ENCODE data around the gene PKDCC.

PKDCC gene

DNA sequence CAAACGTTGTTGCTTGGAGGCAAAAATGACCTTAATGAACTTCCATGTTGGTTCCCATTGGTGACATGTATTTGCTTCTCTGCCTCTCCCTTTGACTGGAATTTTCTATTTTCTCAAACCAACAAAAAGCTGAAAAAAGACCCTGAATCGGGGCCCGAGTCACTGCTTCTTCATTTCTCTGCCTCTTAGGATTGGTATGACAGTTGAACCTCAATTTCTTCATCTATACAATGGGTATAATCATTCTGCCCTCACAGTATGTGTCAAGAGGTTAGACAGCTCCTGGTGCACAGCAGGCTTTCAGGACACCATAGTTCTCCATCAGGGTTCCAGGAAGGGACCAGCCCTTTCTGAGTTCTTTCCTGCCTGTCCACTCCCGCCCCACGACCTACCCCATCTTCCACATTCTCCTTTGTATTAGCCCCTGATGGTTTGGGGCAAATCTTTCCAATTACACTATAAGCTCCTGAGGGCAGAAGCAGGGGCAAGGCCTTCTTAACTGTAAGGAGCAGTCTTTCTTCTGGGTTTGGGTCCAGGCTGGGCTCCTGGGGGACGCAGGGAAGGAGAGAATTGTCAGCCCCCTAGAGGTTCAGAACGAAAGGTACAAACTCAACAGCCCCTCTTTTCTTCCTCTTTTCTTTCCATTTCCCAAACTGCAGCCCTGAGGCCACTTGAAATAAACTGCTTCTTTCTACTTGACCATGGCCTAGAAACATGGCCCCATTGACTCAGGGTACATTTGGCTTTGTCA, 6.3 kb upstream of the PKDCC start:
- Histone ChIP-seq H3K36me3 (ENCODE audit: control insufficient read depth in 5 of 5, insufficient read depth in 5 of 5, low read length in 5 of 5) (no peaks in the 10 kb centered on the region), H3K27me3 (ENCODE audit: control insufficient read depth in 5 of 5, insufficient read depth in 4 of 5, low read length in 5 of 5) (no peaks in the 10 kb centered on the region), H3K4me3 (ENCODE audit: low read depth in 1 of 5, low read length in 5 of 5) (no peak overlapping the region), H3K9me3 (ENCODE audit: control insufficient read depth in 5 of 5, low read length in 5 of 5) (no peaks in the 10 kb centered on the region), H3K4me1 (ENCODE audit: control insufficient read depth in 5 of 5, insufficient read depth in 5 of 5, low read length in 5 of 5) (peaks cover 2 to 20% (median 15%) of the 10 kb centered on the region in 5 donors), H3K9ac (ENCODE audit: low read length in 5 of 5) (no peak overlapping the region), H3K27ac (ENCODE audit: low read depth, low read length) (no peak overlapping the region)

DNA sequence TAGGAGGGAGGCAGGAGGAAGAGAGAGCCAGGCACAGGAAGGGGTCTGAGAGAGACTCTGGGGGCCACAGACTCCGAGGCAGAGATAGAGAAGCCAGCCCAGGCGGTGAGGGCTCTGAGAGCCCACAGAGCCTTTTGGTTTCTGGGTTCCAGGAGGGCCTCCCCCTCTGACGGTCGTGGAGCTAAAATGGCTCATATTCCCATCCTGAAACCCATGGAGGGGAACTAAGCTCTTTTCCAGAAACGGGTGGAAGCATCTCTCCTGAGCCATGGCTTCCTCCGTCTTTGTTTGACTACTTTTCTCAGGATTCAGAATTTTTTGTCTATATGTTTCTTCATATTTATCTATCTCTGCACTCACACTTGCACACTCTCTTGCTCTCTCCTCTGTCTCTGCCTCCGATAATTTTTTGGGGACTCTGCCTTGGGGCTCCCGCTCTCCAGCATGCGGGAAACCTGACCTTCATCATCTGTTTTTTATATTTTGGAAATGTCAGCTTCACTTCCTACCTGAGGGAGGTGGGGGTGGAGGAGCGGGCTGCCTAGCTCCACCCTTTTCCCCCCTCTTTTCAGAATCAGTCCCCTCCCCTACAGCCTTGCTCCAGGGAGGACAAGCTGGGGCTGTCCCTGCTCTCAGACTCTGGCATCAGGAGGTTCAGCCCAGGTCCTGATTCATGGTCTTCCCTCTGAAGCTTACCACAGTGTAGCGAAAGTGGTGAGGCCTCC, 5.0 kb upstream of the PKDCC start:
- Histone ChIP-seq H3K27me3 (ENCODE audit: control insufficient read depth in 5 of 5, insufficient read depth in 4 of 5, low read length in 5 of 5) (no peaks in the 10 kb centered on the region), H3K9me3 (ENCODE audit: control insufficient read depth in 5 of 5, low read length in 5 of 5) (no peaks in the 10 kb centered on the region), H3K4me3 (ENCODE audit: low read depth in 1 of 5, low read length in 5 of 5) (no peak overlapping the region), H3K36me3 (ENCODE audit: control insufficient read depth in 5 of 5, insufficient read depth in 5 of 5, low read length in 5 of 5) (no peaks in the 10 kb centered on the region), H3K4me1 (ENCODE audit: control insufficient read depth in 5 of 5, insufficient read depth in 5 of 5, low read length in 5 of 5) (peaks cover 6 to 27% (median 25%) of the 10 kb centered on the region in 5 donors), H3K9ac (ENCODE audit: low read length in 5 of 5) (no peak overlapping the region), H3K27ac (ENCODE audit: low read depth, low read length) (no peak overlapping the region)

DNA sequence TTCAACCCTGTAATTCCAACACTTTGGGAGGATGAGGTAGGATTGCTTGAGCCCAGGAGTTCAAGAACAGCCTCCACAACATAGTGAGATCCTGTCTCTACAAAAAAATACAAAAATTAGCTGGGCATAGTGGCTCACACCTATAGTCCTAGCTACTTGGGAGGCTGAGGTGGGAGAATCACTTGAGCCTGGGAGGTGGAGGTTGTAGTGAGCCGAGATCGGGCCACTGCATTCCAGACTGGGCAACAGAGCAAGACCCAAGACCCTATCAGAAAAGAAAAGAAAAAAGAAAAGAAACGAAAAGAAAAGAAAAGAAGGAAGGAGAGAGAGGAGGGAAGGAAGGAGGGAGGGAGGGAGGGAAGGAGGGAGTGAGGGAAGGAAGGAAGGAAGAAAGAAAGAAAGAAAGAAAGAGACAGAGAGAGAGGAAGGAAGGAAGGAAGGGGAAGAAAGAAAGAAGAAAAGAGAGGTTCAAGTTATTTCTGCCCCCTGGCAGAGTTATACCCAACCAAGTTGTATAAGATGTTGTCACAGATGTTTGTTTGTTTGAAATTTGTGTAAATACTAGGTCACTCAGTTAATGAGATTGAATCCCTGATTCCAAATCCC, 3.9 kb upstream of the PKDCC start:
- no peaks in the 10 kb centered on the region for H3K36me3 ChIP-seq (ENCODE audit: control insufficient read depth in 5 of 5, insufficient read depth in 5 of 5, low read length in 5 of 5)
- peaks cover 6 to 30% (median 27%) of the 10 kb centered on the region in 5 donors for H3K4me1 ChIP-seq (ENCODE audit: control insufficient read depth in 5 of 5, insufficient read depth in 5 of 5, low read length in 5 of 5)
- no peaks in the 10 kb centered on the region for H3K27me3 ChIP-seq (ENCODE audit: control insufficient read depth in 5 of 5, insufficient read depth in 4 of 5, low read length in 5 of 5)
- H3K4me3 ChIP-seq (ENCODE audit: low read depth in 1 of 5, low read length in 5 of 5) = no peak overlapping the region
- H3K9ac ChIP-seq (ENCODE audit: low read length in 5 of 5) = no peak overlapping the region
- no peak overlapping the region for H3K27ac ChIP-seq (ENCODE audit: low read depth, low read length)
- no peaks in the 10 kb centered on the region for H3K9me3 ChIP-seq (ENCODE audit: control insufficient read depth in 5 of 5, low read length in 5 of 5)

DNA sequence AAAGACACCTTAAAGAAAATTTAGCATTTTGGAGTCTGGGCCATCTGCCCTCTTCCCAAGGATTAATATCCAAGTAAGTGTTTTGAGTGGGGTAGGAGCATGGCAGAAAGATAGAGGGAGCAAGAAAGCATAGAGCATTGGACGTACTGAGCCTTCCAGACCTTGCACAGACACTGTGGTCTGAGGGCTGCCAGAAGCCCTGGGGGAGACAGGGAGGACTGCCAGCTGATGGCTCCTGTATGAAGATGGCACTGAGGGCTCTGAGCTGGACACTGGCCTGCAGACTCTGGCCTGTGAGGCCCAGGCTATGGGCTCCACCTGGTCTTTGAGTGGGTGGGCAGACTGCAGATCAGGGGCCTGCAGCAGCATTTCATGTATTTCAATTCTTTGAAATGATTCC, 2.9 kb upstream of the PKDCC start:
- H3K27me3 ChIP-seq (ENCODE audit: control insufficient read depth in 5 of 5, insufficient read depth in 4 of 5, low read length in 5 of 5) = no peaks in the 10 kb centered on the region
- peaks cover 6 to 40% (median 36%) of the 10 kb centered on the region in 5 donors for H3K4me1 ChIP-seq (ENCODE audit: control insufficient read depth in 5 of 5, insufficient read depth in 5 of 5, low read length in 5 of 5)
- H3K9ac ChIP-seq (ENCODE audit: low read length in 5 of 5) = no peak overlapping the region
- H3K4me3 ChIP-seq (ENCODE audit: low read depth in 1 of 5, low read length in 5 of 5) = no peak overlapping the region
- H3K27ac ChIP-seq (ENCODE audit: low read depth, low read length) = peak overlapping the region; percentile 93
- no peaks in the 10 kb centered on the region for H3K9me3 ChIP-seq (ENCODE audit: control insufficient read depth in 5 of 5, low read length in 5 of 5)
- H3K36me3 ChIP-seq (ENCODE audit: control insufficient read depth in 5 of 5, insufficient read depth in 5 of 5, low read length in 5 of 5) = no peaks in the 10 kb centered on the region

DNA sequence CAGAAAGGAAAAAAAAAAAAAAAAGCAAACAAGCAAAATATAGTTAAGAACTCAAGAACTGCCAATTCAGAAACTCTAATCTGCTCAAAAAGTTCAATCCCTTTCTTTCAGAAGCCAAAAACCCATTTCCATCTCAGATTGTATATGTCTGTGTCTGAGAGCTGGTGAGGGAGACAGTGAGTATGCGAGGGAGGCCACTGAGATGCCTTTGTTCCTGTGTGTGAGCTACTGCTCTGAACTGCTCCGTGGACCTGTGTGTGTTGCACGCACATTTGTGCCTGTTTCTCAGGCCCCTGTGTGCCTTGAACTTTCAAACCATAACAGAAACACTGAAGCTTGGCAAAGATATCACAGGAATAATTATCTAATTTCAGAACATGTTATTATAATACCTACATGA, 2.5 kb upstream of the PKDCC start:
- Histone ChIP-seq H3K4me1 (ENCODE audit: control insufficient read depth in 5 of 5, insufficient read depth in 5 of 5, low read length in 5 of 5) (peaks cover 7 to 44% (median 39%) of the 10 kb centered on the region in 5 donors), H3K9ac (ENCODE audit: low read length in 5 of 5) (no peak overlapping the region), H3K4me3 (ENCODE audit: low read depth in 1 of 5, low read length in 5 of 5) (no peak overlapping the region), H3K9me3 (ENCODE audit: control insufficient read depth in 5 of 5, low read length in 5 of 5) (no peaks in the 10 kb centered on the region), H3K27me3 (ENCODE audit: control insufficient read depth in 5 of 5, insufficient read depth in 4 of 5, low read length in 5 of 5) (no peaks in the 10 kb centered on the region), H3K27ac (ENCODE audit: low read depth, low read length) (peak overlapping the region; percentile 93), H3K36me3 (ENCODE audit: control insufficient read depth in 5 of 5, insufficient read depth in 5 of 5, low read length in 5 of 5) (no peaks in the 10 kb centered on the region)

DNA sequence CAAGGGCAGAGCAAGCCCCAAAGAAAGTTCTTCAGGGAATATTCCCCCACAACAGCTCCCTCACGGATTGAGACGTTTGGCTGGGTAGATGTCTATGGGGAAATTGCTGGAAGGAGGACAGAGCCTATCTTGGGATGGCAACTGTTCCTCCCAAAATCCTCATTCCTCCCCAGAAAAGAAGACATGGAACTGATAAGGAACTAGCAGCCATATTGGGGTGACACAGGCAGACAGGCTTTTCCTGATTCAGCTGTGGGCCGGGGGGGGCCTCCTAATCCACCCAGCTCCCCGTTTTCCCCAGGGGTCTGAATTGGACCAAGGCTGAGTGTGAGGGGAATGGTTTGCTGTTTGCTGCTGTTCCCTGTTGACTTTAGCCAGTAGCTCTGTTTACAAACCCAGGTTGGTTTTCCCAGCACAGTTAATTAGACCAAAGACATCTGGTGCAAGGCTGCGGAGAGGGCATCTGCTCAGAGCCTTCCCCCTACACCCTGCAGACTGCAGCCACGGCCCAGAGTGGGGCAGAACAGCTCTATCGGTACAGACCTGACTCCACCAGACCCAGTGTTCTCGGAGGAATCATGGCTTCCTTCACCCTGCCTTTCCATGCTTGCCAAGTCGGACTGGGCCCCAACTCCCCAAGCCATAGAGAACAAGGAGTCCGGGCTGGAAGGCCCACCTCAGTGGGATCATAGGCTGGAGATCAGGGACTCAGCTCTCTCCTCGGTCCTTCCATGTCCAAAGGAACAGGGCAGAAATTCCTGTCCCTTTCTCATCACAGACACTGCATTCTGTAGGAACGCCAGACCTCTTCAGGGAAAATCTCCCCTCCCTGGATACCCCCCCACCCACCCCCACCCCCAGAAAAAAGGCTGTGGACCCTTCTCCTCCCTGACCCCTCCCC, 1.7 kb upstream of the PKDCC start:
- Histone ChIP-seq H3K36me3 (ENCODE audit: control insufficient read depth in 5 of 5, insufficient read depth in 5 of 5, low read length in 5 of 5) (no peaks in the 10 kb centered on the region), H3K4me3 (ENCODE audit: low read depth in 1 of 5, low read length in 5 of 5) (peak overlapping the region in 2 of 5 donors; percentile 17 to 26), H3K9me3 (ENCODE audit: control insufficient read depth in 5 of 5, low read length in 5 of 5) (no peaks in the 10 kb centered on the region), H3K27me3 (ENCODE audit: control insufficient read depth in 5 of 5, insufficient read depth in 4 of 5, low read length in 5 of 5) (no peaks in the 10 kb centered on the region), H3K9ac (ENCODE audit: low read length in 5 of 5) (peak overlapping the region in 2 of 5 donors; percentile 44 to 81), H3K4me1 (ENCODE audit: control insufficient read depth in 5 of 5, insufficient read depth in 5 of 5, low read length in 5 of 5) (peaks cover 7 to 51% (median 46%) of the 10 kb centered on the region in 5 donors), H3K27ac (ENCODE audit: low read depth, low read length) (peak overlapping the region; percentile 93)

DNA sequence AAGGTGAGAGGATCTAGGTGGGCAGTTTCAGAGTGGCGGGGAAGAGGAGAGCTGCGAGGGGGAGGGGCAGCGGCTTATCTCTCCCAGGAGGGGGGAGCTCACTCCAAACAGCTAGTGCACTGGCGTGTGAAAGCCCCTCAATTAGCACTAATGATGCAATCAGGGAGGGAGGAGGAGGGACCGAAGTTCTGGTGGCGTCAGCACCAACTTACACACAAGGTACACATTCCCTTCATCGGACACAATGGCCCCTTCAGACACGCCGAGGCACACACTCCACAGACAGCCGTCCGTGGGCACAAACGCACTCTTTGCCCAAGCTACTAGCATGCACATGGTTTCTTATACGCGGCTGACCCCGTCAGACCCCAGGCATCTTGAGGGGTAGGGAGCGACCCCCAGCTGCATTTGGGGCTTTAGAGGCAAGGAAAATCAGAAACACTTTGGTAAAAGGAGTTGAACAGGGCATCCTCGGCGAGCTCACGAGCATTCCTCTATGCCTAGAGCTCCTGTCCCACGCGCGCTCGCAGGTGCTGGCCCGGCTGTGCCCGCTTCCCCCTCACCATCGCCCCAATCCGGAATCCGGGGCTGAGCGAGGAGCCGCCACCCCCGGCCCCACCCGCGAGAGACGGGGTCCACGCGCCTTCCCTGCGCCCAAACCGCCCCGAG, 868 bp upstream of the PKDCC start:
- H3K9me3 ChIP-seq (ENCODE audit: control insufficient read depth in 5 of 5, low read length in 5 of 5) = no peaks in the 10 kb centered on the region
- no peaks in the 10 kb centered on the region for H3K36me3 ChIP-seq (ENCODE audit: control insufficient read depth in 5 of 5, insufficient read depth in 5 of 5, low read length in 5 of 5)
- H3K4me1 ChIP-seq (ENCODE audit: control insufficient read depth in 5 of 5, insufficient read depth in 5 of 5, low read length in 5 of 5) = peaks cover 9 to 60% (median 55%) of the 10 kb centered on the region in 5 donors
- H3K4me3 ChIP-seq (ENCODE audit: low read depth in 1 of 5, low read length in 5 of 5) = peak overlapping the region; percentile 70 to 80 (median 76)
- peak overlapping the region; percentile 93 for H3K27ac ChIP-seq (ENCODE audit: low read depth, low read length)
- peak overlapping the region; percentile 77 to 81 (median 80) for H3K9ac ChIP-seq (ENCODE audit: low read length in 5 of 5)
- H3K27me3 ChIP-seq (ENCODE audit: control insufficient read depth in 5 of 5, insufficient read depth in 4 of 5, low read length in 5 of 5) = no peaks in the 10 kb centered on the region

DNA sequence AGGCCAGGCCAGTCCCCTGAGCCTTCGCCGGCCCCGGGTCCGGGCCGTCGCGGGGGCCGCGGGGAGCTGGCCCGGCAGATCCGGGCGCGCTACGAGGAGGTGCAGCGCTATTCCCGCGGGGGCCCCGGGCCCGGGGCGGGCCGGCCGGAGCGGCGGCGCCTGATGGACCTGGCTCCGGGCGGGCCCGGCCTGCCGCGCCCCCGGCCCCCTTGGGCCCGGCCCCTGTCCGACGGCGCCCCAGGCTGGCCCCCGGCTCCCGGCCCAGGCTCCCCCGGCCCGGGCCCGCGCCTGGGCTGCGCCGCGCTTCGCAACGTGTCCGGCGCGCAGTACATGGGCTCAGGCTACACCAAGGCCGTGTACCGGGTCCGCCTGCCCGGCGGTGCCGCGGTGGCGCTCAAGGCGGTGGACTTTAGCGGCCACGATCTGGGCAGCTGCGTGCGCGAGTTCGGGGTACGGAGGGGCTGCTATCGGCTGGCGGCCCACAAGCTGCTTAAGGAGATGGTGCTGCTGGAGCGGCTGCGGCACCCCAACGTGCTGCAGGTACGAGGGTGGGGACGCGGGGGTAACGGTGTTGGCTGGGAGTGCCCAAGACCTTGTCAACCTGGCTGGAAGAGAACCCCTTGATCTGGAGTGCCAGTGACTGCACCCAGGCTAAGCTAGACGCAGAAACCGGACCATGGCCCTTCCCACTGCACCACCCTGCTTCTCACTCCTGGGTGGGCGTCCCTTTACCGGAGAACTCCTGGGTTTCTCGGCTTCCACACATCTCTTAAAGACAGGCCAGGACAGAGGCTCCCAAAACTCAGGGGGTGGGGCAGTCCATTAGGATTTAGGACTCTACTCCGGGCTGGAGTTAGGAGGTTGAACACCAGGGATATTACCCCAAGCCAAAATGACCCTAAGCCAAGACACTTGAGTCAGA, 739 bp downstream of the PKDCC start:
- Histone ChIP-seq H3K4me1 (ENCODE audit: control insufficient read depth in 5 of 5, insufficient read depth in 5 of 5, low read length in 5 of 5) (peaks cover 17 to 74% (median 71%) of the 10 kb centered on the region in 5 donors), H3K27me3 (ENCODE audit: control insufficient read depth in 5 of 5, insufficient read depth in 4 of 5, low read length in 5 of 5) (no peaks in the 10 kb centered on the region), H3K4me3 (ENCODE audit: low read depth in 1 of 5, low read length in 5 of 5) (peak overlapping the region; percentile 85 to 99 (median 98)), H3K36me3 (ENCODE audit: control insufficient read depth in 5 of 5, insufficient read depth in 5 of 5, low read length in 5 of 5) (peaks cover 0 to 9% (median 7%) of the 10 kb centered on the region in 5 donors), H3K9ac (ENCODE audit: low read length in 5 of 5) (peak overlapping the region; percentile 85 to 99 (median 95)), H3K27ac (ENCODE audit: low read depth, low read length) (peak overlapping the region; percentile 100), H3K9me3 (ENCODE audit: control insufficient read depth in 5 of 5, low read length in 5 of 5) (no peaks in the 10 kb centered on the region)
